Germinal center (tissue), 1 donor: Measurements from ENCODE around the gene MFN2.
"Not testable (repeated sequence)": the region's sequence is repeated elsewhere in the genome, so short reads cannot be mapped to it uniquely, and the experiment has no call there.

Experiments
- DNase-seq: peaks from one replicate; pipeline ENCODE4 v3.0.0; 2012; ENCODE audit warnings: mixed read lengths, low spot score

MFN2 gene

GRCh38 chr1:12026586-12026985 is 46.3 kb downstream of the MFN2 start:
- DNase-seq = no peak

- no peak for DNase-seq
Observed at GRCh38 chr1:12028248-12028647, 48.0 kb downstream of the MFN2 start.

- DNase-seq = no peak
Observed at GRCh38 chr1:12028957-12029511, 48.8 kb downstream of the MFN2 start.

GRCh38 chr1:12029720-12030339 is 49.6 kb downstream of the MFN2 start:
- peak; percentile 71 for DNase-seq

GRCh38 chr1:12031039-12031980 is 51.1 kb downstream of the MFN2 start:
- DNase-seq = peak; percentile 58

- no peak for DNase-seq
Observed at GRCh38 chr1:12032161-12032621, 51.9 kb downstream of the MFN2 start.

GRCh38 chr1:12033441-12033840 is 53.2 kb downstream of the MFN2 start:
- DNase-seq = not testable (repeated sequence)

- DNase-seq = no peak
Observed at GRCh38 chr1:12034381-12034801, 54.1 kb downstream of the MFN2 start.

- no peak for DNase-seq
Observed at GRCh38 chr1:12035312-12035711, 55.1 kb downstream of the MFN2 start.

- DNase-seq = no peak
Observed at GRCh38 chr1:12037486-12038355, 57.5 kb downstream of the MFN2 start.

- no peak for DNase-seq
Observed at GRCh38 chr1:12038356-12039163, 58.3 kb downstream of the MFN2 start.

- no peak for DNase-seq
Observed at GRCh38 chr1:12039164-12039525, 58.9 kb downstream of the MFN2 start.

- not testable (repeated sequence) for DNase-seq
Observed at GRCh38 chr1:12039824-12040456, 59.7 kb downstream of the MFN2 start.

GRCh38 chr1:12040457-12041051 is 60.3 kb downstream of the MFN2 start:
- DNase-seq = peak; percentile 76

- DNase-seq = not testable (repeated sequence)
Observed at GRCh38 chr1:12044187-12044877, 64.1 kb downstream of the MFN2 start.

- DNase-seq = no peak
Observed at GRCh38 chr1:12046749-12047119, 66.5 kb downstream of the MFN2 start.

- no peak for DNase-seq
Observed at GRCh38 chr1:12047120-12047876, 67.1 kb downstream of the MFN2 start.

- no peak for DNase-seq
Observed at GRCh38 chr1:12048372-12048771, 68.1 kb downstream of the MFN2 start.

- DNase-seq = no peak
Observed at GRCh38 chr1:12049616-12050015, 69.4 kb downstream of the MFN2 start.
